Hepatic stellate cell (primary cell): ENCODE measurements around the gene MCRIP2.
A peak's percentile ranks its signal among the peaks of the same experiment; 100 is the strongest.
"Not testable (repeated sequence)": the region's sequence is repeated elsewhere in the genome, so short reads cannot be mapped to it uniquely, and the experiment has no call there.

Experiments
- DNase-seq: peaks from one replicate; pipeline ENCODE4 v3.0.0; 2011; ENCODE audit warnings: low spot score

Gene MCRIP2

GRCh38 chr16:641326-642188 is at the start of gene MCRIP2:
MCRIP2 (plus strand) TSS chr16:641828; CDS start chr16:641992, 164 bp downstream.
- peak; percentile 90 for DNase-seq

- DNase-seq, result no peak
These were observed 49.6 kb upstream of the MCRIP2 start for GRCh38 chr16:591892-592517.

GRCh38 chr16:592518-593306 is 48.9 kb upstream of the MCRIP2 start:
- DNase-seq, result no peak

GRCh38 chr16:593406-593805 is 48.2 kb upstream of the MCRIP2 start:
- DNase-seq, result no peak

GRCh38 chr16:593807-594206 is 47.8 kb upstream of the MCRIP2 start:
- no peak for DNase-seq

- no peak for DNase-seq
These were observed 46.5 kb upstream of the MCRIP2 start for GRCh38 chr16:595094-595528.

GRCh38 chr16:595942-596735 is 45.5 kb upstream of the MCRIP2 start:
- no peak for DNase-seq

GRCh38 chr16:596736-597060 is 44.9 kb upstream of the MCRIP2 start:
- no peak for DNase-seq

GRCh38 chr16:597655-598054 is 44.0 kb upstream of the MCRIP2 start:
- not testable (repeated sequence) for DNase-seq

GRCh38 chr16:598823-599739 is 42.5 kb upstream of the MCRIP2 start:
- no peak for DNase-seq

GRCh38 chr16:600781-601180 is 40.8 kb upstream of the MCRIP2 start:
- no peak for DNase-seq

GRCh38 chr16:603933-604332 is 37.7 kb upstream of the MCRIP2 start:
- no peak for DNase-seq

- no peak for DNase-seq
These were observed 34.8 kb upstream of the MCRIP2 start for GRCh38 chr16:606656-607307.

- DNase-seq, result no peak
These were observed 33.6 kb upstream of the MCRIP2 start for GRCh38 chr16:608019-608418.

GRCh38 chr16:609316-609715 is 32.3 kb upstream of the MCRIP2 start:
- no peak for DNase-seq

GRCh38 chr16:609984-610383 is 31.6 kb upstream of the MCRIP2 start:
- DNase-seq, result no peak

GRCh38 chr16:610513-611381 is 30.9 kb upstream of the MCRIP2 start:
- DNase-seq, result no peak

- DNase-seq, result no peak
These were observed 26.5 kb upstream of the MCRIP2 start for GRCh38 chr16:615122-615521.
